ENCODE data around the gene TENM4. TPM values are rescaled to one million over a fixed set of nuclear protein-coding genes. Genes with fewer than 3 reads are reported as not detected.

The TENM4 gene
- total RNA-seq, 1 donor from 2014 or later = 43.2 TPM

GRCh38 chr11:79366218-79366617 is 74.6 kb downstream of the TENM4 start:
- H3K4me3 Mint-ChIP-seq = no peak overlapping the region
- no peak overlapping the region for H3K27ac Mint-ChIP-seq (ENCODE audit: unreplicated experiment)
- no peak for DNase-seq (ENCODE audit: low read depth, low spot score)
- H3K9me3 Mint-ChIP-seq = no peaks in the 10 kb centered on the region
- TF ChIP-seq, protein P1, sequence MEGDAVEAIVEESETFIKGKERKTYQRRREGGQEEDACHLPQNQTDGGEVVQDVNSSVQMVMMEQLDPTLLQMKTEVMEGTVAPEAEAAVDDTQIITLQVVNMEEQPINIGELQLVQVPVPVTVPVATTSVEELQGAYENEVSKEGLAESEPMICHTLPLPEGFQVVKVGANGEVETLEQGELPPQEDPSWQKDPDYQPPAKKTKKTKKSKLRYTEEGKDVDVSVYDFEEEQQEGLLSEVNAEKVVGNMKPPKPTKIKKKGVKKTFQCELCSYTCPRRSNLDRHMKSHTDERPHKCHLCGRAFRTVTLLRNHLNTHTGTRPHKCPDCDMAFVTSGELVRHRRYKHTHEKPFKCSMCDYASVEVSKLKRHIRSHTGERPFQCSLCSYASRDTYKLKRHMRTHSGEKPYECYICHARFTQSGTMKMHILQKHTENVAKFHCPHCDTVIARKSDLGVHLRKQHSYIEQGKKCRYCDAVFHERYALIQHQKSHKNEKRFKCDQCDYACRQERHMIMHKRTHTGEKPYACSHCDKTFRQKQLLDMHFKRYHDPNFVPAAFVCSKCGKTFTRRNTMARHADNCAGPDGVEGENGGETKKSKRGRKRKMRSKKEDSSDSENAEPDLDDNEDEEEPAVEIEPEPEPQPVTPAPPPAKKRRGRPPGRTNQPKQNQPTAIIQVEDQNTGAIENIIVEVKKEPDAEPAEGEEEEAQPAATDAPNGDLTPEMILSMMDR (conservative IDR thresholded peaks at IDR 0.05) = no peak
- no peaks in the 10 kb centered on the region for H3K27me3 Mint-ChIP-seq (ENCODE audit: low read depth)
- H3K4me1 Mint-ChIP-seq = peaks cover 7% of the 10 kb centered on the region
- no peaks in the 10 kb centered on the region for H3K36me3 Mint-ChIP-seq (ENCODE audit: low read depth)

DNA sequence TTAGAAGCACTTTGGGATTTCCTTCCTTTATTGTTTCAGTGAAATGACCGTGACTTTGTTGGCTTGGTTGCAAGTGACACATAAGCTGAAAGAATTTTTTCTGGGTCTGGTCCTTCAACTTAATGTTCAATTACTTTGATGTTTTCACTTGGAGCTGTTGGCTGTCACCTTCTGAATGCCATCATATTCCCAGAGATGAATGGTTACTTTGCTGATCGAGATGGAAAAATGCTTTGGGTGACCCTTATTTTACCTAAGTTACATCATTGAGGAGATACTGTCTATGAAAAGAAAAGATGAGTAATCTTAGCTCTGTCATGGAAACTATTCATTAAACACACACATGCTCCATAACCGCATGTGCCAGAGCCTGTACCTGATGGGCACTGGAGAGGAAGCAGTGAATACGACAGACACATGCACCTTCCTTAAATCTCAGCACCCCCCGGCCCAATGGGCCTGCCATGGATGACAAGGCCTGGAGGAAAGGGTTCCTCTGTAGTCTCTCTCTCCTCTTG is 76.9 kb downstream of the TENM4 start:
- no peaks in the 10 kb centered on the region for H3K27me3 Mint-ChIP-seq (ENCODE audit: low read depth)
- no peak overlapping the region for H3K27ac Mint-ChIP-seq (ENCODE audit: unreplicated experiment)
- no peaks in the 10 kb centered on the region for H3K9me3 Mint-ChIP-seq
- TF ChIP-seq, protein P1 (conservative IDR thresholded peaks at IDR 0.05) = no peak
- peaks cover 8% of the 10 kb centered on the region for H3K4me1 Mint-ChIP-seq
- H3K36me3 Mint-ChIP-seq (ENCODE audit: low read depth) = no peaks in the 10 kb centered on the region
- no peak overlapping the region for H3K4me3 Mint-ChIP-seq
- no peak for DNase-seq (ENCODE audit: low read depth, low spot score)

DNA sequence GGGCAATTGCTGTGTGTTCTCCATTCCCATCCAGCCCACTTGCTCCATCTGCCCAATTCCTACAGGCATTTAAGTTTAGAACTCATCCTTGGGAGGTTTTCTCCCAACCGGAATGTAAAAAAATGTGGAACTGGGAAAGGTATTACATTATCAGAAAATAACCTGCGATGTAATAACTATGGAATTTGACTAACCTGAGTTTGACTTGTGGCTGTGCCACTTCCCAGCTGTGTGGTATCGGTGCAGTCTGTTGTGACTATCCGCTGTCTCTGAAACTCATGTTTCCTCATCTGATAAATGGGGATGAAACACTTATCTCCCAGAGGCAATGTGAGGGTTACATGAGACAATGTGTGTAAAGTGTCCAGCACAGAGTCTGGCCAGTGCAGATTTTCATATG is 77.6 kb downstream of the TENM4 start:
- H3K27ac Mint-ChIP-seq (ENCODE audit: unreplicated experiment) = no peak overlapping the region
- TF ChIP-seq, protein P1 (conservative IDR thresholded peaks at IDR 0.05) = no peak
- no peaks in the 10 kb centered on the region for H3K9me3 Mint-ChIP-seq
- H3K36me3 Mint-ChIP-seq (ENCODE audit: low read depth) = no peaks in the 10 kb centered on the region
- DNase-seq (ENCODE audit: low read depth, low spot score) = no peak
- H3K4me1 Mint-ChIP-seq = peaks cover 8% of the 10 kb centered on the region
- H3K4me3 Mint-ChIP-seq = no peak overlapping the region
- no peaks in the 10 kb centered on the region for H3K27me3 Mint-ChIP-seq (ENCODE audit: low read depth)

DNA sequence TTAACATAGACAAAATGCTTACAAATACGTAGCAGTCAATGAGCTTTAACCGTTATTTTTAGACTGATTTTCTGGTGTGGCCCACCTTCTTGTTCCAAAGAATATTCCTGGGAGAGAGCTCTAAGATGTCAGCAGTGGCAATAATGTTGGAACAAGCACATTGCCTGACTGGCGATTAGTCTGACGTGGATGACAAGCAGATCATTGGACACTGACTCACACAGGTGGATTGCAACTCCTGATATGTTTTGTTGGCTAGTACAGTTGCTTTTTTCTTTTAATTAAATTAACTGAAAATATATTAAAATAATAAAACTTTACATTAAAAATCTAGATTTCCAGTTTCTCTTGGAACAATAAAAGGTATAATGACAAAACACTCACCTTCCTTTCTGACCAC is 78.0 kb downstream of the TENM4 start:
- DNase-seq (ENCODE audit: low read depth, low spot score) = no peak
- Mint-ChIP-seq H3K4me3 (no peak overlapping the region), H3K27ac (ENCODE audit: unreplicated experiment) (no peak overlapping the region), H3K36me3 (ENCODE audit: low read depth) (no peaks in the 10 kb centered on the region), H3K4me1 (peaks cover 8% of the 10 kb centered on the region), H3K27me3 (ENCODE audit: low read depth) (no peaks in the 10 kb centered on the region), H3K9me3 (no peaks in the 10 kb centered on the region)
- TF ChIP-seq, protein P1 (conservative IDR thresholded peaks at IDR 0.05) = no peak

DNA sequence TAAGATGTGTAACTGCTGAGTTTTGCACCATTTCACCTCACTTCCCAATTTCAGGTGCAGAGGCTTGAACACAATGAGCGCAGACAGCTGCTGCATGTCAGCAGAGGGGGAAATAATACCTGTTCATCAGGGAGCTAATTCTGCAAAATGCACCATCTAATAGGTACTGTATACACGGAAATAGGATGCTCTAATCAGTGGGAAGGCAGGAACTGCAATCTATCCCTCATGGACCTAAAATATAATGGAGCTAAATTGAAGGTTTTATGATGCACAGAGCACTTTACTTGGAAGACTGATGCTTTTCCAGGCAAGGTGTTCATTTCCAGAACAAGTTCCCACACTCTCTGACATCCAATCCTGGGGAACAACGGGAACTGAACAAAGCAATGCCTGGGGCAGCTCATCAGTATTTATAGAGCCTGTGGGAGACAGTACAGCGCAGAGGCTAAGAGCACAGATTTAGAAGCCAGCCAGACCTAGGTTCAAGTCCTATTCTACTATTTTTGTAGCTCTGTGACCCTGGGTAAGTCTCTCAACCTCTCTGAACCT is 78.5 kb downstream of the TENM4 start:
- no peak overlapping the region for H3K27ac Mint-ChIP-seq (ENCODE audit: unreplicated experiment)
- H3K36me3 Mint-ChIP-seq (ENCODE audit: low read depth) = no peaks in the 10 kb centered on the region
- H3K27me3 Mint-ChIP-seq (ENCODE audit: low read depth) = no peaks in the 10 kb centered on the region
- H3K4me3 Mint-ChIP-seq = no peak overlapping the region
- peaks cover 8% of the 10 kb centered on the region for H3K4me1 Mint-ChIP-seq
- DNase-seq (ENCODE audit: low read depth, low spot score) = no peak
- TF ChIP-seq, protein P1 (conservative IDR thresholded peaks at IDR 0.05) = no peak
- H3K9me3 Mint-ChIP-seq = no peaks in the 10 kb centered on the region
